GM21381 (cell line): ENCODE data around the gene CDK7.

Experiments used
- ATAC-seq: cut with Tn5 transposase; IDR thresholded peaks from one replicate; pipeline ENCODE4 v1.9.1; 2021; ENCODE audit warnings: mild to moderate bottlenecking, moderate library complexity; ENCODE audit not compliant: unreplicated experiment

The CDK7 gene

GRCh38 chr5:69288688-69289087 lies 54.0 kb downstream of the CDK7 start:
- no peak for ATAC-seq

GRCh38 chr5:69292306-69292705 lies 57.6 kb downstream of the CDK7 start:
- no peak for ATAC-seq

- ATAC-seq, result no peak
Measured at GRCh38 chr5:69293882-69294281, 59.2 kb downstream of the CDK7 start.

- ATAC-seq, result no peak
Measured at GRCh38 chr5:69295088-69295754, 60.5 kb downstream of the CDK7 start.

GRCh38 chr5:69299625-69300024 lies 64.9 kb downstream of the CDK7 start:
- ATAC-seq, result no peak

- ATAC-seq, result no peak
Measured at GRCh38 chr5:69300537-69301203, 66.0 kb downstream of the CDK7 start.

- no peak for ATAC-seq
Measured at GRCh38 chr5:69305512-69305911, 70.8 kb downstream of the CDK7 start.

- ATAC-seq, result no peak
Measured at GRCh38 chr5:69308046-69308553, 73.4 kb downstream of the CDK7 start.

- ATAC-seq, result no peak
Measured at GRCh38 chr5:69309380-69309779, 74.7 kb downstream of the CDK7 start.

GRCh38 chr5:69312459-69313160 lies 77.9 kb downstream of the CDK7 start:
- no peak for ATAC-seq

- ATAC-seq, result no peak
Measured at GRCh38 chr5:69313428-69313827, 78.7 kb downstream of the CDK7 start.

- no peak for ATAC-seq
Measured at GRCh38 chr5:69315972-69316371, 81.3 kb downstream of the CDK7 start.

GRCh38 chr5:69317391-69317790 lies 82.7 kb downstream of the CDK7 start:
- no peak for ATAC-seq

GRCh38 chr5:69326365-69326764 lies 91.7 kb downstream of the CDK7 start:
- no peak for ATAC-seq
